ENCODE data around the gene SIAH2. TPM values are rescaled to one million over a fixed set of nuclear protein-coding genes. Genes with fewer than 3 reads are reported as not detected.

Gene SIAH2
- total and polyA plus RNA-seq, 9 of the 15 experiments (the other 6 are each of a cell fraction or from before 2014, with no cell fraction given) = 4.8 to 39.0 (median 29.9) TPM

- TF ChIP-seq ID3 (CRISPR knock-in tag; IDR thresholded peaks at IDR 0.05) (no peak), ID3 (tag; IDR thresholded peaks at IDR 0.05) (0 out of 2 replicates have a peak, but pooled peaks have one; percentile 12), MEF2A (IDR thresholded peaks at IDR 0.05; ENCODE audit: control insufficient read depth, low read depth, low read length) (no peak), THRA (IDR thresholded peaks at IDR 0.05) (no peak), FOXM1 (IDR thresholded peaks at IDR 0.05; ENCODE audit: low read depth) (no peak), FOXM1 (CRISPR knock-in tag; IDR thresholded peaks at IDR 0.05; ENCODE audit: low read depth) (no peak), CTCF (IDR thresholded peaks at IDR 0.05 in 2 of 3, conservative IDR thresholded peaks at IDR 0.05 in 1 of 3; ENCODE audit: insufficient read depth in 2 of 3, low read depth in 1 of 3, low read length in 3 of 3) (no peak), ZNF197 (CRISPR knock-in tag; IDR thresholded peaks at IDR 0.05; ENCODE audit: low read depth) (no peak), CCNT2 (IDR thresholded peaks at IDR 0.05; ENCODE audit: borderline replicate concordance, extremely low read depth, insufficient read length, low read depth, low read length) (no peak), CREBBP (IDR thresholded peaks at IDR 0.05; ENCODE audit: low read depth, low read length) (no peak), IRF2 (CRISPR knock-in tag; IDR thresholded peaks at IDR 0.05) (no peak), NELFE (IDR thresholded peaks at IDR 0.05; ENCODE audit: insufficient read depth, insufficient read length) (no peak), ZNF324 (CRISPR knock-in tag; IDR thresholded peaks at IDR 0.05) (no peak), BCOR (IDR thresholded peaks at IDR 0.05) (peak; percentile 98), HNRNPK (IDR thresholded peaks at IDR 0.05; ENCODE audit: low read depth, low read length, poor library complexity, severe bottlenecking) (no peak), SFPQ (IDR thresholded peaks at IDR 0.05; ENCODE audit: low read depth, low read length) (no peak), CBX5 (IDR thresholded peaks at IDR 0.05; ENCODE audit: borderline replicate concordance, low read depth) (no peak), NFIX (CRISPR knock-in tag; IDR thresholded peaks at IDR 0.05; ENCODE audit: low read depth) (no peak), HDAC1 (IDR thresholded peaks at IDR 0.05) (peak in 1 of 2 experiments; percentile 69; a peak in 2 of 4 replicates)
These were observed at the start of gene SIAH2 (continued) for GRCh38 chr3:150763122-150763840.
